Left lung (tissue), 10 donors: ENCODE results near the gene BRCC3. TPM values are rescaled to one million over a fixed set of nuclear protein-coding genes. Genes with fewer than 3 reads are reported as not detected.

Source experiments
- ATAC-seq: fragments of 200-7000 bp; cut with Tn5 transposase; one replicate; pipeline ENCODE4 v1.9.1; 2020; ENCODE audit warnings: moderate library complexity
- DNase-seq, 4 donors: peaks; one replicate each; pipeline ENCODE4 v3.0.0-alpha.2; 2013 to 2020
- H3K27ac ChIP-seq, 2 donors: fragments of 200-600 bp; sonication (generic) in 1 of 2; one replicate each; pipeline versions ENCODE4 v1.5.0 to v1.8.0; 2020 to 2021
- H3K27me3 ChIP-seq, 2 donors: fragments of 200-600 bp; sonication (generic) in 1 of 2; one replicate each; pipeline versions ENCODE4 v1.5.0 to v1.8.0; 2020 to 2021
- H3K36me3 ChIP-seq, 2 donors: fragments of 200-600 bp; sonication (generic) in 1 of 2; one replicate each; pipeline versions ENCODE4 v1.5.0 to v1.8.0; 2020 to 2021
- H3K4me1 ChIP-seq, 2 donors: fragments of 200-600 bp; one replicate each; pipeline ENCODE4 v1.8.0; 2021
- H3K4me3 ChIP-seq, 2 donors: fragments of 200-600 bp; sonication (generic) in 1 of 2; one replicate each; pipeline versions ENCODE4 v1.5.0 to v1.8.0; 2020 to 2021; ENCODE audit warnings: mild to moderate bottlenecking in 1 of 2
- H3K9me3 ChIP-seq, 2 donors: fragments of 200-600 bp; sonication (generic) in 1 of 2; one replicate each; pipeline versions ENCODE4 v1.5.0 to v1.8.0; 2020 to 2021
- CTCF ChIP-seq, 2 donors: fragments of 200-600 bp; sonication (generic) in 1 of 2; IDR thresholded peaks; one replicate each; pipeline versions ENCODE4 v1.5.0 to v1.8.0; 2021; ENCODE audit warnings: antibody characterized with exemption in 2 of 2
- intact Hi-C, 2 donors: fragments of 100-400 bp; cut with DNase I; formaldehyde crosslinking; loops; one replicate each; pipeline versions ENCODE4 v1.11.2 to v1.14.2; 2022
- polyA plus RNA-seq, 6 donors: library from polyadenylated mRNA; unstranded; fragments of 120-200 nt; gene quantifications; one replicate each; pipeline ENCODE4 v1.2.1, GENCODE V29; 2013; ENCODE audit not compliant: insufficient read length in 6 of 6
- total RNA-seq, 2 donors: library from RNA; stranded (reverse); fragmentation: NEBNext Ultra II Directional; extraction: Animal tissue kit (Norgen Biotek cat#: 25700); gene quantifications; one replicate each; pipeline ENCODE4 v1.2.1, GENCODE V29; 2021
- donor health status: DM: no; HTN: yes; CAD: no.
- donor health status: DM: no; HTN: no; CAD: no.

The BRCC3 gene
- total and polyA plus RNA-seq, 8 donors, result 20.1 to 25.5 (median 22.7) TPM

- peak within 1 kb of the TSS; percentile 51 to 58 for H3K4me3 ChIP-seq
- DNase-seq (peak; percentile 85 to 95 (median 94)), ATAC-seq (peak; percentile 92)
- peaks cover 4 to 8% of the 10 kb centered on the region in 2 donors for H3K4me1 ChIP-seq
- H3K27me3 ChIP-seq, result no peaks in the 10 kb centered on the region
- TF ChIP-seq CTCF (IDR thresholded peaks at IDR 0.05), result no peak
- H3K27ac ChIP-seq, result peak within 1 kb of the TSS; percentile 95 to 96
- no peaks in the 10 kb centered on the region for H3K36me3 ChIP-seq
- intact Hi-C loops, result no loop called here
- H3K9me3 ChIP-seq, result no peaks in the 10 kb centered on the region
Observed at GRCh38 chrX:155026727-155027508, 44.4 kb upstream of the BRCC3 start, which contains the start of gene FUNDC2. Gene FUNDC2, plus strand, starts transcription at chrX:155026844. Its CDS starts 95 bp downstream, at chrX:155026939.

GRCh38 chrX:155027509-155028066 is 43.7 kb upstream of the BRCC3 start:
- no peaks in the 10 kb centered on the region for H3K9me3 ChIP-seq
- H3K36me3 ChIP-seq, result no peaks in the 10 kb centered on the region
- H3K4me3 ChIP-seq, result peak overlapping the region; percentile 51 to 58
- H3K27ac ChIP-seq, result peak overlapping the region; percentile 95 to 96
- ATAC-seq (peak; percentile 37), DNase-seq (peak in 2 of 4 donors; percentile 42 to 72)
- H3K4me1 ChIP-seq, result peaks cover 4 to 8% of the 10 kb centered on the region in 2 donors
- TF ChIP-seq CTCF (IDR thresholded peaks at IDR 0.05), result no peak
- H3K27me3 ChIP-seq, result no peaks in the 10 kb centered on the region
- intact Hi-C loops, result no loop called here

DNA sequence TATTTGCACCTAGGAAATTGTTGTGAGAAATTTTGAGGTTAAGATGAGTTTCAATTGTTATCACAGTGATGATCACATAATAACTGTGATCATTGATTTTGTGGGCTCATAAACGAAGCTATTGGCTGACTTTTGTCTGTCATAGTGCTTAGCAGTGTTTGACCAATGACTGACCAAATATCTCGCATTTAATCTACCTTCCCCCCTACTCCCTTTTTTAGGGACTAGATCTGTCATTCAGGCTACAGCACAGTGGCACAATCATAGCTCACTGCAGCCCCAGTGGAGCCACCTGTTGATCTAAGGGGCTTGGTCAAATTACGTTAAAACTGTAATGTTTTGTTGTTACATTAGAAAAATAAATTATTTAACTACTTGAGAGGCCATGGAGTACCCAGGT is 43.2 kb upstream of the BRCC3 start:
- Histone ChIP-seq H3K27me3 (no peaks in the 10 kb centered on the region), H3K4me3 (peak overlapping the region in 1 of 2 donors; percentile 58), H3K27ac (peak overlapping the region; percentile 95 to 96), H3K9me3 (no peaks in the 10 kb centered on the region), H3K36me3 (no peaks in the 10 kb centered on the region), H3K4me1 (peaks cover 4 to 8% of the 10 kb centered on the region in 2 donors)
- TF ChIP-seq CTCF (IDR thresholded peaks at IDR 0.05), result no peak
- DNase-seq (no peak), ATAC-seq (no peak)
- intact Hi-C loops, result no loop called here

GRCh38 chrX:155028877-155029291 is 42.4 kb upstream of the BRCC3 start:
- intact Hi-C loops, result no loop called here
- no peak for ATAC-seq

More at GRCh38 chrX:155028877-155029291, 42.4 kb upstream of the BRCC3 start:
- H3K36me3 ChIP-seq, result no peaks in the 10 kb centered on the region
- no peak overlapping the region for H3K4me3 ChIP-seq
- peaks cover 4 to 8% of the 10 kb centered on the region in 2 donors for H3K4me1 ChIP-seq
- H3K9me3 ChIP-seq, result no peaks in the 10 kb centered on the region
- peak overlapping the region in 1 of 2 donors; percentile 96 for H3K27ac ChIP-seq
- DNase-seq, result no peak
- H3K27me3 ChIP-seq, result no peaks in the 10 kb centered on the region
- no peak for TF ChIP-seq CTCF (IDR thresholded peaks at IDR 0.05)
